Skin of body (tissue), 1 donor: Measurements from ENCODE around the gene GNG2. TPM values are rescaled to one million over a fixed set of nuclear protein-coding genes. Genes with fewer than 3 reads are reported as not detected.

Experiments
- total RNA-seq: library from RNA; depleted of rRNA; stranded (reverse); fragments of >200 nt; gene quantifications from one replicate; pipeline ENCODE4 v1.2.3, GENCODE V29; 2014

GNG2 gene
- total RNA-seq, 1 donor from 2014 or later: 37.5 TPM

Other genes starting within 250 kb of the GNG2 start
- gene FRMD6, start 208.7 kb upstream of the GNG2 start, total RNA-seq: 109 TPM
- gene RTRAF, start 128.9 kb downstream of the GNG2 start, total RNA-seq: 115 TPM
- gene NID2, start 208.4 kb downstream of the GNG2 start, total RNA-seq: 68.8 TPM